ENCODE results near the gene FBXO3. TPM values are rescaled to one million over a fixed set of nuclear protein-coding genes. Genes with fewer than 3 reads are reported as not detected.
"Not testable (repeated sequence)": the region's sequence is repeated elsewhere in the genome, so short reads cannot be mapped to it uniquely, and the experiment has no call there.

Gene FBXO3
- total and polyA plus RNA-seq, 4 donors: 60.6 to 73.9 (median 68.4) TPM

DNA sequence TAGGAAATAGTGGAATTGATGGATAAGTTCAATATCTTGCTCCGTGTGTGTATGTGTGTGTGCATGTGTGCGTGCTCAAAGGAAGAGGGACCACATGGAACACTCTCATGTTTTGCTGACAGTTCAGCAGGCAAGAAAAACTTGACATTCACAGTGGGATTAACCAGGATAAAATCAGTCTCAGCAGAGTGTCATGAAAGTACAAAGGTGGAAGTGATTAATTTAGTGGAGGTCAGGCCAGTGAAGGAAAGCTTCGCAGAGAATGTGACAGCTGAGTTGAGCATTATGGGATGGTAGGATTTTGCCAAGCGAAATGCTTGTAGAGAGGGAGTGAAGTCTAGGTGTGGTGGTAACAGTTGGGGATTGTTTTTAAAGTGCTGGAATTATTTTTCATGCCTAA, 15.7 kb upstream of the FBXO3 start:
- Histone ChIP-seq H3K9me3 (ENCODE audit: control insufficient read depth, insufficient read depth, low read length) (no peaks in the 10 kb centered on the region), H3K36me3 (ENCODE audit: control insufficient read depth, insufficient read depth, low read length) (no peaks in the 10 kb centered on the region), H3K27me3 (ENCODE audit: control insufficient read depth, insufficient read depth, low read length) (no peaks in the 10 kb centered on the region), H3K4me3 (ENCODE audit: low read depth, low read length) (no peak overlapping the region), H3K4me1 (ENCODE audit: control insufficient read depth, insufficient read depth, low read length) (no peaks in the 10 kb centered on the region), H3K27ac (ENCODE audit: low read depth, low read length) (no peak overlapping the region)
- DNase-seq (ENCODE audit: low read depth in 4 of 6, low spot score in 6 of 6): no peak
- WGBS (ENCODE audit: insufficient coverage): 39% methylated on average over 4 of the region's 4 CpGs

DNA sequence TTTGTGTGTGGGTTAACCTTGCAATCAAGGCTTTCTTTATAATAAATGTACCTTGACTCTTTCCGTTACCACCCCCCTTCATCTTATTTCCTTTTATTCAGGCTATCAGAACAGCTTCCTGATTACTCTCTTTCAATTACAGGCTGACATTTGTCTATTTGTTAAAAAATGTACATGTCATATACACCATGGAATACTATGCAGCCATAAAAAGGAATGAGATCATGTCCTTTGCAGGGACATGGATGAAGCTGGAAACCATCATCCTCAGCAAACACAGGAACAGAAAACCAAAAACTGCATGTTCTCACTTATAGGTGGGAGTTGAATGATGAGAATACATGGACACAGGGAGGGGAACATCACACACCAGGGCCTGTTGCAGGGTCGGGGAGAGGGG, 13.8 kb upstream of the FBXO3 start:
- not testable (repeated sequence) for DNase-seq (ENCODE audit: low read depth in 4 of 6, low spot score in 6 of 6); H3K36me3 ChIP-seq (ENCODE audit: control insufficient read depth, insufficient read depth, low read length); H3K4me3 ChIP-seq (ENCODE audit: low read depth, low read length); H3K4me1 ChIP-seq (ENCODE audit: control insufficient read depth, insufficient read depth, low read length); H3K27ac ChIP-seq (ENCODE audit: low read depth, low read length); H3K9me3 ChIP-seq (ENCODE audit: control insufficient read depth, insufficient read depth, low read length); H3K27me3 ChIP-seq (ENCODE audit: control insufficient read depth, insufficient read depth, low read length)
- no CpG with 5 or more reads among the region's 2 CpGs for WGBS (ENCODE audit: insufficient coverage)

DNA sequence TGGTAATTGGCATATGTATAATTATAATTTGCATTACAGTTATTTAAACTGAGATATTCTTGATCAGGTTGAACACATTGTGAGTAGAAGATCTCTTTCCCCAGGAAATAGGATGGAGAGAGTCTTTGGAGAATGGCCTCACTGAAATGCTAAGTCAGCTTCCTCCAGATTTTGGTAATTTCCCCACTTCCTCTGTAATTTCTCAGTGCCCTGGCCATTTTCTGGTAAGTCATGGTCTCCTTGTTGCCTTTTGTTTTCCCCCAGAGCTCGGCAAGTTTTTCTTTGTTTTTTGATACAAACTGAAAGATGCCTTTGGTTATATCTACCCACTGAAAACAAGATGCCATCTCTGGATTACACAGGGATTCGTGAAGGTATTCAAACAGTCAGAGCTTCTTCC, 12.8 kb upstream of the FBXO3 start:
- Histone ChIP-seq H3K36me3 (ENCODE audit: control insufficient read depth, insufficient read depth, low read length) (no peaks in the 10 kb centered on the region), H3K27ac (ENCODE audit: low read depth, low read length) (no peak overlapping the region), H3K4me1 (ENCODE audit: control insufficient read depth, insufficient read depth, low read length) (no peaks in the 10 kb centered on the region), H3K27me3 (ENCODE audit: control insufficient read depth, insufficient read depth, low read length) (no peaks in the 10 kb centered on the region), H3K4me3 (ENCODE audit: low read depth, low read length) (no peak overlapping the region), H3K9me3 (ENCODE audit: control insufficient read depth, insufficient read depth, low read length) (no peaks in the 10 kb centered on the region)
- no peak for DNase-seq (ENCODE audit: low read depth in 4 of 6, low spot score in 6 of 6)
- no CpG with 5 or more reads among the region's 2 CpGs for WGBS (ENCODE audit: insufficient coverage)

DNA sequence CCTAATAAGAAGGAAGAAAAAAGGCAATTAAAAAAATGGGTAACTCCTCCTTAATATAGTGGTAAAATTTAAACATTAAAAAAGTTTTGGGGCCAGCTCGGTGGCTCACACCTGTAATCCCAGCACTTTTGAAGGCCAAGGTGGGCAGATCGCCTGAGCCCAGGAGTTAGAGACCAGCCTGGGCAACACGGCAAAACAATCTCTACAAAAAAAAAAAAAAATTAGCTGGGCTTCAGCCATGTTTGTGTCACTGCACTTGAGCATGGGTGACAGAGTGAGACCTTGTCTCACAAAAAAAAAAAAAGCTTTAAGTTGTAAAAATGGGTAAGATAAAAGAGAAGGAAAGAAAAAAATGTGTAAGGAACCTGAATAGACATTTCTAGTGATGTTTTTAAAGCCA, 11.3 kb upstream of the FBXO3 start:
- Histone ChIP-seq H3K27ac (ENCODE audit: low read depth, low read length) (no peak overlapping the region), H3K4me1 (ENCODE audit: control insufficient read depth, insufficient read depth, low read length) (no peaks in the 10 kb centered on the region), H3K9me3 (ENCODE audit: control insufficient read depth, insufficient read depth, low read length) (no peaks in the 10 kb centered on the region), H3K27me3 (ENCODE audit: control insufficient read depth, insufficient read depth, low read length) (no peaks in the 10 kb centered on the region), H3K4me3 (ENCODE audit: low read depth, low read length) (no peak overlapping the region), H3K36me3 (ENCODE audit: control insufficient read depth, insufficient read depth, low read length) (no peaks in the 10 kb centered on the region)
- WGBS (ENCODE audit: insufficient coverage): no CpG with 5 or more reads among the region's 3 CpGs
- no peak for DNase-seq (ENCODE audit: low read depth in 4 of 6, low spot score in 6 of 6)

DNA sequence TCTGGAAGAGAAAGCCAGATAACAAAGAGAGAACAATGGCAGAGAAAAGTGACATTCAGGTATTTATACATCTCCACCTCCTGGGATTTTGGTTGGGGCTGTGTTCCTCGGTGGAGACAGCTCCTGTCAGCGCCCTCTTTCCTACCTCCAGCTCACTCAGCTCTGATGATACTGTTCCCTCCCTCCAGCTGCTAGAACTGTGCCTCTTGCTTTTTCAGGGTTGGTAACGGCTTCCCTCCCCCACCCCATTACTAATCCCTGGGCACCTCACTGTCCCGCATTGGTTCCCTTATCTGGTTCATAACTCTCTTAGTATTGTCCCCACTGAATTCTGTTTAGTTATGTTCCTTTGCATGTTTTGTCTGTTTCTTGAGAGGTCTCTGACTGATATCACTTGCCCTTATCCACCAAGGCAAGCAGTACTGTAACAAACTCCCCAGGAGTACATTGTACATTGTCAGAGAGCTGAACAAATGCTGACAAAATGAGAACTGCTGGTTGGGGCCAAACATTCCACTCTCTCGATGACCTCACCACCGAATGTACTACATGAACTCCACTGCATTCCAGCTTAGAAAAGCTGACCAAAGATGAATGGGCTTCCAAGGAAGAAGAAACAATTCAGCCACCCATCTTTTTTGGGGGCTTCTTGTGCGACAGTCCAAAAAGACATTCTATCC, 5.7 kb upstream of the FBXO3 start:
- Histone ChIP-seq H3K27ac (ENCODE audit: low read depth, low read length) (no peak overlapping the region), H3K4me1 (ENCODE audit: control insufficient read depth, insufficient read depth, low read length) (peaks cover 11% of the 10 kb centered on the region), H3K36me3 (ENCODE audit: control insufficient read depth, insufficient read depth, low read length) (no peaks in the 10 kb centered on the region), H3K4me3 (ENCODE audit: low read depth, low read length) (no peak overlapping the region), H3K9me3 (ENCODE audit: control insufficient read depth, insufficient read depth, low read length) (no peaks in the 10 kb centered on the region), H3K27me3 (ENCODE audit: control insufficient read depth, insufficient read depth, low read length) (peaks cover 13% of the 10 kb centered on the region)
- DNase-seq (ENCODE audit: low read depth in 4 of 6, low spot score in 6 of 6): peak in 1 of 6 donors; percentile 29
- 58% methylated on average over 4 of the region's 7 CpGs for WGBS (ENCODE audit: insufficient coverage)

DNA sequence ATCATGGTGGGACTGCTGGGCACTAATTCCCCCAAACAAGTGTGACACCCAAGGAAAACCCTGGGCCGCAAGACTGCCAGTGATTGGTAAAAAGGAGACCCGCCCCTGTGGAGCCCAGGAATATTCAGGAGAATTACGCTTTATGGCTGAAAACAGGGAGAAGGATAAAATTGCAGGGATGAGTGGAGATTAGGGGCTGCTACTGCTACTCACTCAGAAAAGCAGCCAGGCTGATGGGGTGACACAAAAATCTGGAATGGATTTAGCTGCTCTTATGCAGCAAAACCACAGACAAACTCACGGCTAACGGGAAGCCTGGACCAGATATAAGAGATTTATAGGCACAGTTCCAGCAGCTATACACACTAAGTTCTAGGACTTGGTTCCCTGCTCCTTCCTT, 4.4 kb upstream of the FBXO3 start:
- Histone ChIP-seq H3K4me1 (ENCODE audit: control insufficient read depth, insufficient read depth, low read length) (peaks cover 17% of the 10 kb centered on the region), H3K27ac (ENCODE audit: low read depth, low read length) (no peak overlapping the region), H3K9me3 (ENCODE audit: control insufficient read depth, insufficient read depth, low read length) (no peaks in the 10 kb centered on the region), H3K36me3 (ENCODE audit: control insufficient read depth, insufficient read depth, low read length) (no peaks in the 10 kb centered on the region), H3K27me3 (ENCODE audit: control insufficient read depth, insufficient read depth, low read length) (peaks cover 13% of the 10 kb centered on the region), H3K4me3 (ENCODE audit: low read depth, low read length) (no peak overlapping the region)
- peak in 5 of 6 donors; percentile 39 to 92 (median 64) for DNase-seq (ENCODE audit: low read depth in 4 of 6, low spot score in 6 of 6)
- WGBS (ENCODE audit: insufficient coverage): 14% methylated on average over 3 of the region's 5 CpGs

DNA sequence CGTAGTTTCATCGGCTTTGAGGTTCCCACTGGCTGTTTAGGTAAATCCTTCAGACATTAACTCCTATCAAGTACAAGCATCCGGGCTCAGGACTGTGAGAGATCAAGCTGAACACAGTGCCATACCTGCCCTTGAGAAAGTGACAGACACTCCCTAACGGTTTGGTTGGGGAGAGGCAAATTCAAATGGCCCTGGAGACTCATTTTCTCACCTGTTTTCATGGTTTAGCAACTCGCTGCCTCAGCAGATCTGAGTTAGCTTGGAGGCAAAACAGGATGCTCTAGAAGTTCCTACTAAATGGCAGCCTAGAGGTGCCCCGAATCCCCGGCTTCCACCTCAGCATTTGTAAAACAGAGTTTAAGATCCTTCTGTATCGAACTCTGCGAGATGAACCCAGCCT, 3.6 kb upstream of the FBXO3 start:
- peak in 1 of 6 donors; percentile 16 for DNase-seq (ENCODE audit: low read depth in 4 of 6, low spot score in 6 of 6)
- no peak overlapping the region for H3K4me3 ChIP-seq (ENCODE audit: low read depth, low read length)
- no peaks in the 10 kb centered on the region for H3K36me3 ChIP-seq (ENCODE audit: control insufficient read depth, insufficient read depth, low read length)
- WGBS (ENCODE audit: insufficient coverage): 47% methylated on average over 3 of the region's 9 CpGs
- H3K9me3 ChIP-seq (ENCODE audit: control insufficient read depth, insufficient read depth, low read length): no peaks in the 10 kb centered on the region
- peaks cover 13% of the 10 kb centered on the region for H3K27me3 ChIP-seq (ENCODE audit: control insufficient read depth, insufficient read depth, low read length)
- peaks cover 21% of the 10 kb centered on the region for H3K4me1 ChIP-seq (ENCODE audit: control insufficient read depth, insufficient read depth, low read length)
- H3K27ac ChIP-seq (ENCODE audit: low read depth, low read length): no peak overlapping the region

DNA sequence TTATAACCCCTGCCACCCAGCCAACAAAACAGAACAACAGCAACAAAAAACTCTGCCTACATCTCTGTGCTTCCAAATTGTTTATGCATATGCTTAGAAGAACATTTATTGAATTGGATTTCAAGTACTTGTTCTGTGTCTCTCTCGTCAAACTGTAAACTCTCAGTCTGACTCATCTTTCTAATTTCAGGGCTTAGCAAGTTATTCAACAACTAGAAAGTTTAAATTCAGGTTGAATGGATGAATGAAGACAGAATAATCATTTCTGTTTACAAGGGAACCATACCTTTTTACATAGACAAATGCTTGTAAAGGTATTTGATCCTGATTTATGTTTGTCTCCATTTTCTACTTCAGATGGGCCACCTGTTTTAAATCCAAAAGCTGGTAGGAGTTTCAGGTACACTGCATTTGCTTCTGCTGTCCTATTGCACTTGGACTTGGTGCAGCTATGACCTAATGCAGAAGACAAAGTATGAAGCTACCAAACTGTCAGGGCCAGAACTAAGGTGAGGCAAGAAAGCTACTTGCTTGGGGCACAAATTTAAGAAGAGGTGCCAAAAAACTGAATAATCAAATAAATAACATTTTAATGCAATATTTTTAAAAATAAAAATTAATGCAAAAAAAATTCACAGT, 1.6 kb upstream of the FBXO3 start:
- Histone ChIP-seq H3K27ac (ENCODE audit: low read depth, low read length) (no peak overlapping the region), H3K4me3 (ENCODE audit: low read depth, low read length) (no peak overlapping the region), H3K4me1 (ENCODE audit: control insufficient read depth, insufficient read depth, low read length) (peaks cover 21% of the 10 kb centered on the region), H3K9me3 (ENCODE audit: control insufficient read depth, insufficient read depth, low read length) (no peaks in the 10 kb centered on the region), H3K36me3 (ENCODE audit: control insufficient read depth, insufficient read depth, low read length) (no peaks in the 10 kb centered on the region), H3K27me3 (ENCODE audit: control insufficient read depth, insufficient read depth, low read length) (peaks cover 13% of the 10 kb centered on the region)
- WGBS (ENCODE audit: insufficient coverage): no CpG with 5 or more reads among the region's 1 CpG
- DNase-seq (ENCODE audit: low read depth in 4 of 6, low spot score in 6 of 6): no peak

DNA sequence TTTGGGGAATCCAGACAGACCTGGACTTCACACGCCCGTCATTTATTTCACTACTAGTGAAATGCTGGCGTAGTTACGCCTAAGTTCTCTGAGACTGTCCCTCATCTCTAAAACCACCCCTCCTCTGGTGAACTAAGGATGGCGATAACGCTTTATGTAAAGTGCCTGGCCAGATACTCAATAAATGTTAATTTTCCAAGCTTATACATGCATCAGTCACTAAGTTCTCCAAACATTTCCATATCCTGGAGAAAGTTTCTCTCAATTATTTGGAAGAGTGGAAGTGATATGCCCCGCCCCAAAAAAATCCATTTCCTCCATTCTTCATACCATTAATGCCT, 1.1 kb upstream of the FBXO3 start:
- Histone ChIP-seq H3K9me3 (ENCODE audit: control insufficient read depth, insufficient read depth, low read length) (no peaks in the 10 kb centered on the region), H3K27ac (ENCODE audit: low read depth, low read length) (no peak overlapping the region), H3K4me1 (ENCODE audit: control insufficient read depth, insufficient read depth, low read length) (peaks cover 21% of the 10 kb centered on the region), H3K36me3 (ENCODE audit: control insufficient read depth, insufficient read depth, low read length) (no peaks in the 10 kb centered on the region), H3K4me3 (ENCODE audit: low read depth, low read length) (peak overlapping the region; percentile 89), H3K27me3 (ENCODE audit: control insufficient read depth, insufficient read depth, low read length) (peaks cover 13% of the 10 kb centered on the region)
- WGBS (ENCODE audit: insufficient coverage): 85% methylated on average over 4 of the region's 7 CpGs
- no peak for DNase-seq (ENCODE audit: low read depth in 4 of 6, low spot score in 6 of 6)
